Neuronal stem cell (in vitro differentiated cells): ENCODE results near the gene SUPT3H.

Experiments
- DNase-seq: peaks from one replicate; pipeline ENCODE4 v3.0.0-alpha.2; 2013; ENCODE audit warnings: low spot score
- H2AFZ ChIP-seq: one replicate; pipeline ENCODE4 v1.6.1; 2013; ENCODE audit warnings: mild to moderate bottlenecking, low read length, inconsistent platforms
- H2AK5ac ChIP-seq: 2 replicates; pipeline ENCODE4 v1.6.1; 2013; ENCODE audit warnings: low read depth, mild to moderate bottlenecking, inconsistent platforms, low read length, moderate library complexity, mixed read lengths
- H2BK120ac ChIP-seq: 2 replicates; pipeline ENCODE4 v1.6.1; 2013; ENCODE audit warnings: low read depth, mild to moderate bottlenecking, inconsistent platforms, low read length, moderate library complexity, mixed read lengths
- H2BK12ac ChIP-seq: one replicate; pipeline ENCODE4 v1.6.1; 2013; ENCODE audit warnings: low read length, inconsistent platforms
- H2BK15ac ChIP-seq: 2 replicates; pipeline ENCODE4 v1.6.1; 2013; ENCODE audit warnings: mild to moderate bottlenecking, low read length, inconsistent platforms, mixed read lengths
- H2BK5ac ChIP-seq: one replicate; pipeline ENCODE4 v1.6.1; 2013; ENCODE audit warnings: inconsistent platforms, mild to moderate bottlenecking, low read length, moderate library complexity
- H3K14ac ChIP-seq: one replicate; pipeline ENCODE4 v1.6.1; 2013; ENCODE audit warnings: low read length, inconsistent platforms
- H3K18ac ChIP-seq: 2 replicates; pipeline ENCODE4 v1.6.1; 2013; ENCODE audit warnings: low read length, inconsistent platforms
- H3K23ac ChIP-seq: 2 replicates; pipeline ENCODE4 v1.6.1; 2013; ENCODE audit warnings: low read depth, mild to moderate bottlenecking, mixed read lengths, low read length, inconsistent platforms; ENCODE audit not compliant: poor library complexity
- H3K27ac ChIP-seq: replicated peaks from 3 replicates; pipeline ENCODE4 v1.5.1; 2013; ENCODE audit warnings: low read length, inconsistent platforms
- H3K27me3 ChIP-seq, 3 experiments: 2 replicates each; pipeline ENCODE4 v1.6.1; 2013; ENCODE audit warnings: low read length in 3 of 3, mild to moderate bottlenecking in 2 of 3, inconsistent platforms in 1 of 3, low read depth in 1 of 3, mixed read lengths in 1 of 3, moderate library complexity in 1 of 3; ENCODE audit not compliant: control insufficient read depth in 3 of 3, insufficient read depth in 3 of 3
- H3K36me3 ChIP-seq, 2 donors: replicated peaks in 1 of 2; 2 replicates each; pipeline ENCODE4 v1.6.1; 2013; ENCODE audit warnings: low read length in 2 of 2; ENCODE audit not compliant: control insufficient read depth in 2 of 2, insufficient read depth in 2 of 2
- H3K4ac ChIP-seq: 2 replicates; pipeline ENCODE4 v1.6.1; 2013; ENCODE audit warnings: inconsistent platforms, mild to moderate bottlenecking, low read length, moderate library complexity
- H3K4me1 ChIP-seq, 2 donors: 1 replicate in 1 of 2; 2 replicates in 1 of 2; pipeline ENCODE4 v1.6.1; 2013; ENCODE audit warnings: low read length in 2 of 2, low read depth in 1 of 2; ENCODE audit not compliant: control insufficient read depth in 2 of 2, insufficient read depth in 1 of 2
- H3K4me2 ChIP-seq: one replicate; pipeline ENCODE4 v1.6.1; 2013; ENCODE audit warnings: mild to moderate bottlenecking, low read length, inconsistent platforms; ENCODE audit not compliant: insufficient read depth, poor library complexity, severe bottlenecking
- H3K4me3 ChIP-seq, 2 donors: 2 replicates each; pipeline ENCODE4 v1.5.1; 2013; ENCODE audit warnings: low read length in 2 of 2, mild to moderate bottlenecking in 2 of 2, inconsistent platforms in 1 of 2, moderate library complexity in 1 of 2
- H3K79me1 ChIP-seq: one replicate; pipeline ENCODE4 v1.6.1; 2013; ENCODE audit warnings: low read depth, mild to moderate bottlenecking, inconsistent platforms, low read length, moderate library complexity
- H3K9ac ChIP-seq: one replicate; pipeline ENCODE4 v1.6.1; 2013; ENCODE audit warnings: mild to moderate bottlenecking, low read depth, low read length, inconsistent platforms; ENCODE audit not compliant: poor library complexity
- H3K9me3 ChIP-seq, 2 donors: replicated peaks in 1 of 2; 2 replicates each; pipeline versions ENCODE3 to v1.6.1; 2013; ENCODE audit warnings: low read length in 2 of 2, mild to moderate bottlenecking in 2 of 2, inconsistent platforms in 1 of 2, low read depth in 1 of 2, mixed read lengths in 1 of 2, moderate library complexity in 1 of 2; ENCODE audit not compliant: control insufficient read depth in 2 of 2, insufficient read depth in 1 of 2
- H4K8ac ChIP-seq: one replicate; pipeline ENCODE4 v1.6.1; 2013; ENCODE audit warnings: low read depth, mild to moderate bottlenecking, inconsistent platforms, low read length, moderate library complexity
- H4K91ac ChIP-seq: one replicate; pipeline ENCODE4 v1.6.1; 2013; ENCODE audit warnings: low read length, low read depth, mild to moderate bottlenecking, inconsistent platforms; ENCODE audit not compliant: poor library complexity
- WGBS, 2 donors: extraction: QIAGEN DNeasy Blood & Tissue Kit; methylation state at CpG; one replicate each; pipeline ENCODE4 v1.1.7; 2013; ENCODE audit warnings: missing lambda C conversion rate in 2 of 2, mixed read lengths in 1 of 2; ENCODE audit not compliant: insufficient read length in 2 of 2, insufficient replicate concordance in 1 of 2; ENCODE audit errors: extremely low coverage in 2 of 2; 5-methylcytosine and 5-hydroxymethylcytosine counted together

Gene SUPT3H

DNA sequence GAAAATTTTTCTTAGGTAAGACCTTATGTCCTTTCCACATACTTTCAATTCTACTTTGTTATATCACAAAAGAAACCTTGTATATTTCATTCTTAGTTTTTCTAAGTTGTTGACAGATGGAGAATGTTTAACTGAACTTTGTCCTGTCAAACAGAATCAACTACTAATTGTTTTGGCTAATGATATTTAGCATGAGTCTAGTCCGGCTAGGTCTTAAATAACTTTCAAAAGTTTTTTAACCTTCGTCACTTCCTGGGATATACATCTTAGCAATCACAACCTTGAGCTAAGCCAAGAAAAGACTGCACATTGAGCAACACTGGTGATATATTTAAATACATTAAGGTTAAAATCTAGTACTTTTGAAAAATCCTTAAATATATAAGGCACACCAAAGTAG, 112.5 kb downstream of the SUPT3H start:
- H3K36me3 ChIP-seq: no peaks in the 10 kb centered on the region
- H4K8ac ChIP-seq: no peak overlapping the region
- H3K23ac ChIP-seq: no peak overlapping the region
- no CpG with 5 or more reads among the region's 2 CpGs for WGBS, 2 donors
- no peak overlapping the region for H3K4me2 ChIP-seq
- H2AK5ac ChIP-seq: no peak overlapping the region
- H3K27ac ChIP-seq: no peak overlapping the region
- no peak for DNase-seq
- no peak overlapping the region for H2AFZ ChIP-seq
- no peaks in the 10 kb centered on the region for H3K4me1 ChIP-seq
- no peak overlapping the region for H4K91ac ChIP-seq
- H3K9me3 ChIP-seq: peaks cover 0 to 5% of the 10 kb centered on the region in 2 donors
- H3K14ac ChIP-seq: no peak overlapping the region
- H3K4ac ChIP-seq: no peak overlapping the region
- H2BK5ac ChIP-seq: no peak overlapping the region
- no peak overlapping the region for H2BK120ac ChIP-seq
- no peak overlapping the region for H3K18ac ChIP-seq
- no peak overlapping the region for H3K4me3 ChIP-seq
- no peak overlapping the region for H2BK12ac ChIP-seq
- no peaks in the 10 kb centered on the region for H3K79me1 ChIP-seq
- H3K27me3 ChIP-seq: no peaks in the 10 kb centered on the region
- H3K9ac ChIP-seq: no peak overlapping the region
- no peak overlapping the region for H2BK15ac ChIP-seq

DNA sequence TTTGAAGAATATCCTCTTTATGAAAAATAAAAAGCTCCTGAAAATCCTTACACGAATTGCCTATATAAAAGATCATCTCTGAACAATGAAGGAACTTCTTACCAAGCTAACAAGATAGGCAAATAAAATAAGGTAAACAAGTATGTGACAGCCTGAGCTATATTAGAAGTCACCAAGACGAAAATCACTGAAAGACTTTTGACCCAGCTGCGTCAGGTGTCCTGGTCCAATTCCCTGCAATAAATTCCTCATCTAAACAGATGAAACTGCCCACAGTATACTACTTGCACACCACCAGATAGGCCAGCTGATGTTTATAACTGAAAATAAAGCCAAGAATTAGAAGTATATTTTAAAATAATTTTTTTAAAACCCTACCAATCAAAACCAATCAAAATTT, 117.0 kb downstream of the SUPT3H start:
- Histone ChIP-seq H3K27me3 (no peaks in the 10 kb centered on the region), H3K23ac (no peak overlapping the region), H3K14ac (no peak overlapping the region), H3K9me3 (peaks cover 0 to 8% of the 10 kb centered on the region in 2 donors), H4K91ac (no peak overlapping the region), H2BK15ac (no peak overlapping the region), H3K18ac (no peak overlapping the region), H3K36me3 (no peaks in the 10 kb centered on the region), H3K4me1 (no peaks in the 10 kb centered on the region), H3K9ac (no peak overlapping the region), H3K4ac (no peak overlapping the region), H2BK5ac (no peak overlapping the region), H4K8ac (no peak overlapping the region), H2AK5ac (no peak overlapping the region), H2BK12ac (no peak overlapping the region), H3K4me2 (no peak overlapping the region), H2BK120ac (no peak overlapping the region), H2AFZ (no peak overlapping the region), H3K79me1 (no peaks in the 10 kb centered on the region), H3K4me3 (no peak overlapping the region), H3K27ac (no peak overlapping the region)
- DNase-seq: no peak
- WGBS, 2 donors: no CpG with 5 or more reads among the region's 3 CpGs

DNA sequence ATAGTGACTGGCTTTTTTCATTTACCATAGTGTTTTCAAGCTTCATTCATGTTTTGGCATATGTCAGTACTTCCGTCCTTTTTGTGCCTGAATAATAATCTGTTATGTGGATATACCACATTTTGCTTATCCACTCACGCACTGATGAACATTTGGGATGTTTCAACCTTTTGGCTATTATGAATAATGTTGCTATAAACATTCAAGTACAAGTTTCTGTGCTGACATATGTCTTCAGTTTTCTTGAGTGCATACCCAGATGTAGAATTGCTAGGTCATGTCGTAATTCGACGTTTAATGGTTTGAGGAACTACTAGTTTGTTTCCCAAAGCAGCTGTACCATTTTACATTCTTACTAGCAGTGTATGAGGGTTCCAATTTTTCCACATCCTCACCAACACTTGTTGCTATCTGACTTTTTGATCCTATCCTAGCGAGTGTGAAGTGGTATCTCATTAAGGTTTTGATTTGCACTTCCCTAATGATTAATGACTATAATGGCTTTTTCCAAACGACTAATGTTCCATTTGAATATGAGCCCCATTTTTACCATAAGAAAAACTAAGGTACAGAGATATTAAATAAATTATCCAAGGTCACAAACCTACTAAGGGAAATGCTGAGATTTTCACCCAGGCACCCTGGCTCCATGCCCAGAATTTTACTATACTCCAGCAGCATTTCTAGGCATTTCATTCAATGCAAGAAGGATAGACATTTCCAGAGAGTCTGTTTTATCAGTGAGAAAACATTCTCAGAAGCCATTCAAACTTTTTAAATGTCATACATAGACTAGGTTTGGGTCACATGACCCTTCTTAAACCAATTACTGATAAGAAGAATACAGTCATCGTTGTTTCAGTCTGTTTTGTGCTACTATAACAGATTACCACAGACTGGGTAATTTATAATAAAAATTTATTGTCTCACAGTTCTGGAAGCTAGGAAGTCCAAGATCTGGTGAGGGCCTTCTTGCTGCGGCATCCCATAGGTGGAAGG, 120.7 kb downstream of the SUPT3H start:
- no peak overlapping the region for H2BK120ac ChIP-seq
- no peak overlapping the region for H3K23ac ChIP-seq
- H2AK5ac ChIP-seq: no peak overlapping the region
- peaks cover 0 to 3% of the 10 kb centered on the region in 2 donors for H3K9me3 ChIP-seq
- no peak overlapping the region for H3K4me2 ChIP-seq
- no peak overlapping the region for H3K4ac ChIP-seq
- H3K9ac ChIP-seq: no peak overlapping the region
- H2AFZ ChIP-seq: no peak overlapping the region
- no peaks in the 10 kb centered on the region for H3K4me1 ChIP-seq
- no peaks in the 10 kb centered on the region for H3K79me1 ChIP-seq
- no peak overlapping the region for H2BK12ac ChIP-seq
- H2BK15ac ChIP-seq: no peak overlapping the region
- no peak overlapping the region for H4K91ac ChIP-seq
- H4K8ac ChIP-seq: no peak overlapping the region
- H2BK5ac ChIP-seq: no peak overlapping the region
- no peaks in the 10 kb centered on the region for H3K27me3 ChIP-seq
- H3K27ac ChIP-seq: no peak overlapping the region
- H3K36me3 ChIP-seq: no peaks in the 10 kb centered on the region
- H3K18ac ChIP-seq: no peak overlapping the region
- H3K14ac ChIP-seq: no peak overlapping the region
- WGBS, 2 donors: no CpG with 5 or more reads among the region's 9 CpGs
- H3K4me3 ChIP-seq: no peak overlapping the region
- DNase-seq: no peak

DNA sequence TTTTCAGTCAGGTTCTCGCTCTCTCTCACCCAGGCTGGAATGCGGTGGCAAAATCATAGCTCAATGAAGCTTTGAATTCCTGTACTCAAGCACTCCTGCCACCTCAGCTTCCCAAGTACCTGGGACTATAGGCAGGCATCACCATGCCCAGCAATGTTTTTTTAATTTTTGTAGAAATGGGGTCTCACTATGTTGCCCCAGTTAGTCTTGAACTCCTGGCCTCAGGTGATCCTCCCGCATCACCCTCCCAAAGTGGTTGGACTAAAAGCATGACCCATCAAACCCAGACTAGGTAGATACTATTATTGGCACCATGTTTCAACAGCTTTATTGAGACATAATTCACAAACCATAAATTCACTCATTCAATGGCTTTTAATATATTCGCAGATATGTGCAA, 122.3 kb downstream of the SUPT3H start:
- WGBS, 2 donors: no CpG with 5 or more reads among the region's 4 CpGs
- no peak overlapping the region for H2BK15ac ChIP-seq

More for the DNA sequence above, 122.3 kb downstream of the SUPT3H start:
- no peak overlapping the region for H4K8ac ChIP-seq
- H3K79me1 ChIP-seq: no peaks in the 10 kb centered on the region
- no peak for DNase-seq
- H3K27ac ChIP-seq: no peak overlapping the region
- no peak overlapping the region for H4K91ac ChIP-seq
- no peak overlapping the region for H3K9ac ChIP-seq
- H3K4ac ChIP-seq: no peak overlapping the region
- H3K27me3 ChIP-seq: no peaks in the 10 kb centered on the region
- no peak overlapping the region for H2AFZ ChIP-seq
- peaks cover 0 to 3% of the 10 kb centered on the region in 2 donors for H3K9me3 ChIP-seq
- no peak overlapping the region for H3K4me2 ChIP-seq
- no peak overlapping the region for H2BK120ac ChIP-seq
- H3K14ac ChIP-seq: no peak overlapping the region
- H3K4me1 ChIP-seq: no peaks in the 10 kb centered on the region
- no peaks in the 10 kb centered on the region for H3K36me3 ChIP-seq
- no peak overlapping the region for H2BK5ac ChIP-seq
- H3K4me3 ChIP-seq: no peak overlapping the region
- no peak overlapping the region for H3K18ac ChIP-seq
- no peak overlapping the region for H2AK5ac ChIP-seq
- no peak overlapping the region for H2BK12ac ChIP-seq
- H3K23ac ChIP-seq: no peak overlapping the region
